Endodermal cell (in vitro differentiated cells): ENCODE data around the gene DENND5B. TPM values are rescaled to one million over a fixed set of nuclear protein-coding genes. Genes with fewer than 3 reads are reported as not detected.

Experiments used
- DNase-seq: peaks from one replicate; pipeline ENCODE4 v3.0.0-alpha.2; 2017
- H3K27ac ChIP-seq: 2 replicates; pipeline ENCODE4 v1.5.1; 2013; ENCODE audit warnings: mild to moderate bottlenecking, low read depth, low read length, moderate library complexity
- H3K27me3 ChIP-seq: 2 replicates; pipeline ENCODE4 v1.6.1; 2013; ENCODE audit warnings: mild to moderate bottlenecking, low read length, moderate library complexity; ENCODE audit not compliant: insufficient read depth, control insufficient read depth, poor library complexity, severe bottlenecking
- H3K36me3 ChIP-seq: 2 replicates; pipeline ENCODE4 v1.7.0; 2013; ENCODE audit warnings: mild to moderate bottlenecking, low read length, moderate library complexity; ENCODE audit not compliant: control insufficient read depth, insufficient read depth
- H3K4me1 ChIP-seq: one replicate; pipeline ENCODE4 v1.7.0; 2013; ENCODE audit warnings: low read length; ENCODE audit not compliant: control insufficient read depth, insufficient read depth
- H3K4me3 ChIP-seq: 2 replicates; pipeline ENCODE4 v1.5.1; 2013; ENCODE audit warnings: mild to moderate bottlenecking, low read length, moderate library complexity
- H3K9ac ChIP-seq: 2 replicates; pipeline ENCODE4 v1.6.1; 2013; ENCODE audit warnings: mild to moderate bottlenecking, low read length, moderate library complexity; ENCODE audit not compliant: poor library complexity, severe bottlenecking; ENCODE audit errors: extremely low read depth
- H3K9me3 ChIP-seq: 2 replicates; pipeline ENCODE4 v1.6.1; 2013; ENCODE audit warnings: mild to moderate bottlenecking, low read length, moderate library complexity; ENCODE audit not compliant: control insufficient read depth
- H3K27ac Mint-ChIP-seq: 2 replicates; pipeline ENCODE4 v1.8.0; 2020; ENCODE audit warnings: mixed read lengths
- H3K27me3 Mint-ChIP-seq: 2 replicates; pipeline ENCODE4 v1.8.0; 2021; ENCODE audit warnings: mild to moderate bottlenecking, mixed read lengths; ENCODE audit not compliant: insufficient read depth
- H3K36me3 Mint-ChIP-seq: 2 replicates; pipeline ENCODE4 v1.8.0; 2020; ENCODE audit warnings: low read depth, mixed read lengths
- H3K4me1 Mint-ChIP-seq: 2 replicates; pipeline ENCODE4 v1.8.0; 2020; ENCODE audit warnings: mixed read lengths
- H3K4me3 Mint-ChIP-seq: 2 replicates; pipeline ENCODE4 v1.8.0; 2020; ENCODE audit warnings: mild to moderate bottlenecking, moderate library complexity, mixed read lengths
- H3K9me3 Mint-ChIP-seq: 2 replicates; pipeline ENCODE4 v1.8.0; 2020; ENCODE audit warnings: mild to moderate bottlenecking, mixed read lengths
- WGBS, 2 experiments: methylation state at CpG; one replicate each; pipeline versions ENCODE4 v1.1.5 to v1.1.7; 2013; ENCODE audit warnings: missing lambda C conversion rate in 2 of 2, mixed read lengths in 1 of 2; ENCODE audit not compliant: insufficient coverage in 1 of 2, insufficient read length in 1 of 2; 5-methylcytosine and 5-hydroxymethylcytosine counted together
- total RNA-seq, 2 donors: library from RNA; stranded (reverse); fragmentation: NEBNext Ultra II Directional in 1 of 2; extraction: Animal tissue kit (Norgen Biotek cat#: 25700) in 1 of 2; gene quantifications; 2 replicates in 1 of 2; 3 replicates in 1 of 2; pipeline ENCODE4 v1.2.1, GENCODE V29; 2021
- TF ChIP-seq, protein P1 (sequence below): fragments of 200-600 bp; sonication (generic); conservative IDR thresholded peaks from 2 replicates; pipeline ENCODE4 v1.5.0; 2021; ENCODE audit warnings: antibody characterized with exemption, mild to moderate bottlenecking

Gene DENND5B
- total RNA-seq, 2 donors from 2014 or later: 24.5 to 34.2 TPM

- H3K36me3 Mint-ChIP-seq: peaks cover 13% of the 10 kb centered on the region
- Histone ChIP-seq H3K27me3 (no peaks in the 10 kb centered on the region), H3K27ac (peak overlapping the region; percentile 62), H3K36me3 (no peaks in the 10 kb centered on the region), H3K9me3 (no peaks in the 10 kb centered on the region), H3K4me1 (peaks cover 13% of the 10 kb centered on the region), H3K9ac (peak overlapping the region; percentile 70), H3K4me3 (peak overlapping the region; percentile 70)
- WGBS, 2 experiments: 24 to 53% methylated on average over 4 to 8 of the region's 8 CpGs
- TF ChIP-seq, protein P1, sequence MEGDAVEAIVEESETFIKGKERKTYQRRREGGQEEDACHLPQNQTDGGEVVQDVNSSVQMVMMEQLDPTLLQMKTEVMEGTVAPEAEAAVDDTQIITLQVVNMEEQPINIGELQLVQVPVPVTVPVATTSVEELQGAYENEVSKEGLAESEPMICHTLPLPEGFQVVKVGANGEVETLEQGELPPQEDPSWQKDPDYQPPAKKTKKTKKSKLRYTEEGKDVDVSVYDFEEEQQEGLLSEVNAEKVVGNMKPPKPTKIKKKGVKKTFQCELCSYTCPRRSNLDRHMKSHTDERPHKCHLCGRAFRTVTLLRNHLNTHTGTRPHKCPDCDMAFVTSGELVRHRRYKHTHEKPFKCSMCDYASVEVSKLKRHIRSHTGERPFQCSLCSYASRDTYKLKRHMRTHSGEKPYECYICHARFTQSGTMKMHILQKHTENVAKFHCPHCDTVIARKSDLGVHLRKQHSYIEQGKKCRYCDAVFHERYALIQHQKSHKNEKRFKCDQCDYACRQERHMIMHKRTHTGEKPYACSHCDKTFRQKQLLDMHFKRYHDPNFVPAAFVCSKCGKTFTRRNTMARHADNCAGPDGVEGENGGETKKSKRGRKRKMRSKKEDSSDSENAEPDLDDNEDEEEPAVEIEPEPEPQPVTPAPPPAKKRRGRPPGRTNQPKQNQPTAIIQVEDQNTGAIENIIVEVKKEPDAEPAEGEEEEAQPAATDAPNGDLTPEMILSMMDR: no peak
- peak; percentile 83 for DNase-seq
- H3K4me3 Mint-ChIP-seq: peak overlapping the region; percentile 59
- peak overlapping the region; percentile 98 for H3K27ac Mint-ChIP-seq
- peaks cover 2% of the 10 kb centered on the region for H3K9me3 Mint-ChIP-seq
- H3K4me1 Mint-ChIP-seq: peaks cover 53% of the 10 kb centered on the region
- no peaks in the 10 kb centered on the region for H3K27me3 Mint-ChIP-seq
Observed at GRCh38 chr12:31368666-31369361, 222.1 kb downstream of the DENND5B start.

GRCh38 chr12:31366104-31366621 lies 224.8 kb downstream of the DENND5B start:
- Histone ChIP-seq H3K9me3 (no peaks in the 10 kb centered on the region), H3K9ac (no peak overlapping the region), H3K36me3 (no peaks in the 10 kb centered on the region), H3K4me3 (no peak overlapping the region), H3K27me3 (no peaks in the 10 kb centered on the region), H3K4me1 (peaks cover 24% of the 10 kb centered on the region), H3K27ac (no peak overlapping the region)
- no peak for DNase-seq
- Mint-ChIP-seq H3K36me3 (peaks cover 19% of the 10 kb centered on the region), H3K27ac (no peak overlapping the region), H3K27me3 (no peaks in the 10 kb centered on the region), H3K4me1 (peaks cover 64% of the 10 kb centered on the region), H3K4me3 (peak overlapping the region; percentile 59), H3K9me3 (peaks cover 2% of the 10 kb centered on the region)
- 91 to 95% methylated on average over 10 to 11 of the region's 11 CpGs for WGBS, 2 experiments
- TF ChIP-seq, protein P1: no peak

- Mint-ChIP-seq H3K27ac (peak overlapping the region; percentile 72), H3K4me3 (no peak overlapping the region), H3K36me3 (peaks cover 25% of the 10 kb centered on the region), H3K9me3 (peaks cover 2% of the 10 kb centered on the region), H3K4me1 (peaks cover 47% of the 10 kb centered on the region), H3K27me3 (no peaks in the 10 kb centered on the region)
- Histone ChIP-seq H3K4me1 (peaks cover 11% of the 10 kb centered on the region), H3K36me3 (no peaks in the 10 kb centered on the region), H3K27ac (no peak overlapping the region), H3K27me3 (no peaks in the 10 kb centered on the region), H3K9ac (no peak overlapping the region), H3K9me3 (no peaks in the 10 kb centered on the region), H3K4me3 (no peak overlapping the region)
- DNase-seq: no peak
- TF ChIP-seq, protein P1: no peak
- 97 to 100% methylated on average over 1 to 2 of the region's 2 CpGs for WGBS, 2 experiments
Observed at GRCh38 chr12:31363831-31364230, 227.1 kb downstream of the DENND5B start.
